GM18907 (cell line): Measurements from ENCODE around the gene UMODL1.
"Not testable (repeated sequence)": the region's sequence is repeated elsewhere in the genome, so short reads cannot be mapped to it uniquely, and the experiment has no call there.

Experiments used
- ATAC-seq: cut with Tn5 transposase; IDR thresholded peaks from one replicate; pipeline ENCODE4 v1.9.1; 2021; ENCODE audit warnings: mild to moderate bottlenecking, moderate library complexity; ENCODE audit not compliant: unreplicated experiment

Gene UMODL1

DNA sequence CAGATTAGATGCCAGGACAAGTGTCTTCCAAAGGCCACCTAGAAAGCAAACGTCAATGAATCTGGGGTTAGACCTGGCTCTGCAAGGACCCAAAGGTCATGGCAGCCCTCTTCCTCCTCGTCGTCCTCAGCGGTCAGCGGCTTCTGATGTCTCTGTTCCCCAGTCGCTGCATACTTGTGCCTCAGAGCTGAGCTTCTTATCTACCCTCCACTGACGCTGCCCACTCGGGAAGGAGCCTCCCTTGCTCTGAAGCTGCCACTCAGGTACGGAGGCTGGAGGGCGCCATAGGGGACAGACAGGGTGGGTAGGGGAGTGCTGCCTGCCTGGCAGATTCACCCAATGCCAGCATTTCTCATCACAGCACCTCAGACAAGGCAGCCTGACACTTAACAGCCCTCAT, 11.4 kb upstream of the UMODL1 start:
- no peak for ATAC-seq

DNA sequence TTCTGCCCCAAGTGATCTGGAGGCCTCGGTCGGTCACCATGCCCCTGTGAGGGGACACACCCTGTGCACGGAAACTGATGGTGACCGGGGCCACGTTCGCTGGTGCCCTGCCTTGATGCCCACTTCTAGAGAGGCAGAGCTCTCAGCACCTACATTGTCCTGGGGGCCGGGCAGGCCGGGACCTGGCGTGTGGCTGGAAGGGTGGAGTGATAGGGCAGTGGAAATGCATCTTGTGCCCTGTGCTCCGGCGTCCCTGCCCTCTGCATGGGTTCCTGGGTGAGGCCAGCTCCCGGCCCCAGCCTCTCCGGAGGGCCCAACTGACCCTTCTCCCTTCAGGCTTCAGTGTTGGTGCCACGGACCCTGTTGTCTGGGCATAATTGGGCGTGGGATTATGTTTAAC, 11.0 kb upstream of the UMODL1 start:
- no peak for ATAC-seq

DNA sequence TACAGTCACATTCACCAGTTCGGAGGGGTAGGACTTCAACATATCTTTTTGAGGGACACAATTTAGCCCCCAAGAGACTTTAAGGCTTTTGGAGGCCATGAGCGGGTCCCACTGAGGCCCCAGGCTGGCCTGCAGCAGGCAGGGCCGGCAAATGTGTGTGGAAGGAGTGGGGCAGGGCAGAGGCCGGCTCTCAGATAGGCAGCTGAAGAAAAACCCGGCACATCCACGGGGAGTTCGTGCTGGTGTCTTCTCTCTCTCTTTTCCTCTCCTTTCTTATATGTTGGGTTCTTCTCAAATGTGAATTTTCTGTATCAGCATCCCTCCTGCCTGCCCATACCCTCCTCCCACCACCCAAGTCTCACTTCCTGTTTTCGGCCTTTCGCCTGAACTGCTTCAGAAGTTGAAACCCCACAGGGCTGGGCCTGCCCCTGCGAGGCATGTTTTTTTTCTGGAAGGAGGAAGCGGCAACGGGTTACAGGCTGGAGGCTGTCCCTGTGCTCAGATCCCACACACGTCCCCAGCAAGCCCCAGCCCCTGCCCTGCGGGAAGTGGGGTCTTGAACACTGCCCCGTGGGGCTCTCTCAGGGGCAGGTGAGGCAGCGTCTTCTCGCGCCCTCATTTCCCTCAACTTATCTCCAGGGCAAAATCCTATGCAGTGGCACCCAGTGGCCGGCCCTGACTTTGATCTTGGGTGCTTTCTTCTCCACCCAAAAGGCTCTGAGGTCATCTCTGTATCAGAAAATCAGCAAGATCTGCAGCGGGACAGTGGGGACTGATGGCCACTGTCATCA, 9.7 kb upstream of the UMODL1 start:
- peak; percentile 46 for ATAC-seq

DNA sequence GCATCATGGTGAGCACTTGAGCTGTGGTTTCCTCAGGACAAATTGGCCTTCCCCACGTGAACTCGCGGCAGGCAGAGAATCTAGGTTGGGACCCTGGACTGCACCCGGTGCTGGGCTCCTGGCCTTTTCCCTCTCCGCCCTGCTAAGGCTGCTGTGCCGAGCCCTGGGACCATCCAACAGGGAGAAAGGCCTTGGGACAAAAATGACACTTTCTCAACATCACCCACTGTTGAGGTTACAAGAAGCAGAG, 9.2 kb upstream of the UMODL1 start:
- ATAC-seq: no peak

DNA sequence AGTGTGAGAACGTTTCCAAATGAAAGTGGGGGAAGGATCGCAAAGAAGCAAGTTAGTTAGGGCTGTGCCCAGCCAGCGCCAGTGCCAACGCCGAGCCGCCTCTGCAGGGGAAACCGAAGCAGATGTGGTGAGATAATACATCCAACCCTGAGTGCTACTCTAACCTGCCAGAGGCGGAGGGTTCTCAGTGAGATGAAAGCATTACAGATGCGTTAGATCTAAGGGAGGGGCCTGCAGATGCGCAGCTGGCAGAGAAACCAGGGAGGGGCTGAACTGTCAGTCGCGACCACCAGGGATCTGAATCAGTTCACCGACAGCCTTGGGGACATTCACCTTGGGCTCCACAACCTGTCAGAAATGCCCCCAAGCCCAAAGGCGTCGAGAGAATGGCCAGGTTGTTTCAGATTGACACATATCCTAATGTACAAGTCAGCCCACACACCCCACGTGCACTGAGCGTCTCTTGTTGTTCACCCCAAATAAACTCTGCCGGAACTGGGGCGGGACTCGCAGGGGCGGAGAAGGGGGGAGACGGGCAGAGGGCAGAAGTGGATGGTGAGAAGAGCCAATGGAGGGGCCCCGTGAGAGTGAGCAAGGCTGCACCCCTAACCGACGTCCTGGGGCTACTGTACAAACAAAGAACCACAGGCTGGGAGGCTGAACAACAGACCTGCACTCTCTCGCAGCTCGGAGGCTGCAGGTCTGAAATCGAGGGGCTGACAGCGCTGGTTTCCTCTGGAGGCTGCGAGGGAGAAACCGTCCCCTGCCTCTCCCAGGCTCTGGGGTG, 8.7 kb upstream of the UMODL1 start:
- peak; percentile 54 for ATAC-seq

DNA sequence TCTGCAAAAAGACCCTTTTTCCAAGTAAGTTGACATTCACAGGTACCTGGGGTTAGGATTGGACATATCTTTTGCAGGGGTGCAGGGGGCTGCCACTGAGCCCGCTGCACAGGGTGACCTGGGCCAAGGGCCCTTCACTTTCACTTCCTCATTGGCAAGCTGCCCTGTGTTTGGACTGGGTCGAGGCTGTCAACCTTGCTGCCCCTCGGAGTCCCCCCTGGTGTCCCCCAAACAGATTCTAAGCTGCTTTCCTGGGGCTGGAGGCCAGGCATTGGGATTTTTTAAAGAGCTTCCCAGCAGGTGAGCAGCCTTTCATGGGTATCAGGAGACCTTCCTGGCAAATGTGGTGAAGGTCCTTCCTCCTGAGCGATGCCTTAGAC, 7.9 kb upstream of the UMODL1 start:
- ATAC-seq: no peak

DNA sequence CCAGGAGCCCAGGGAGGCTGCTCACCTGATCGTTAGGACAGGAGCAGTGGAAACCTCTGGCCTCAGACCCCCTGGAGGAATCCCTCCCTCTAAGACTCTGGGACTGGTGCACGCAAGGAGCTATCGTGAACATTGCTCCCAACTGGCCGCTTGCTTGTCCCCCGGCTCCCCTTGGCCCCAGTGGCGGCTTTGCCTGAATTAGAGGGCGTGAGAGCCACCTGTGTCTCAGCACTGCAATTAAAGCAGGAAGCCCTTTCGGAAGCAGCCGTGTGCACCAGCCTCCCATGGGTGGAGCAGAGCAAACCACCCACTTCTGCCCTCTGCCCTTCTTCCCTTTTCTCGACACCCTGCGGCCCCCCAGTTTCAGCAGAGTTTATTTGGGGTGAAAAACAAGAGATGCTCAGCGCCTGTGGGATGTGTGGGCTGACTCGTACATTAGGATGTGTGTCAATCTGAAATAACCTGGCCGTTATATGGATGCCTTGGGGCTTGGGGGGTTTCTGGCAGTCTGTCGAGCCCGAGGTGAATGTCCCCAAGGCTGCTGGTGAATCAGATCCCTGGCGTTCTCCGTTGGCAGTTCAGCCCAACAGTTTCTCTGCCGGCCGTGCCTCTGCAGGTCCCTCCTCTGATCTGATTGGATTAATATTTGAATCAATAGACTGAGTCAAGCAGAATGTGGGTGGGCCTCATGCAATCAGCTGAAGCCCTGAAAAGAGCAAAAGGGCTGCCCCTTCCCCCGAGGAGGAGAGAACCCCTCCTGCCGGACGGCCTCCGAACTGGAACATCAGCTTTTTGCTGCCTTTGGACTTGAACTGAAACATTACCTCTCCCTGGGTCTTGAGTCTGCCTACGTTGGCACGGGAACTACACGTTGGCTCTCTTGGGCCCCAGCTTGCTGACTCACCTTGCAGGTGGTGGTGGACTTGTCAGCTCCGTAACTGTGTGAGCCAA, 7.3 kb upstream of the UMODL1 start:
- ATAC-seq: peak; percentile 35

DNA sequence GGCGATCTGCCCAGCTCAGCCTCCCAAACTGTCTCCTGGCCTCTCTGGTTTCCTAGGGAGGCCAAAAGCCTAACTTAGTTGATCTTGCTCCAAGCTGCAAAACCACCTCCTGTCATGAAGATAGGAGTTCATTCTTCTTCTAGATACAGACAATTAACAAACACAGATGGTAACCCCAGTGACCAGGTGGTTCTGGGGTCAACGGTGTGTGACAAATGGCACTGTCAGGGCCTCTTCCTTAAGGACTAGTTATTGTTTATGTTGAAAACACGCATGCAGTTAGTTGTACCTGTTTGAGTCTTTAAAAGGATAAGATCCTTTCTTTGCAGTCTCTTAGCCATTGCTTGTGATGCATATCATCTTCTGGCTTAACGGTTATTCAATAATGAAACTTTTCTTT, 4.6 kb upstream of the UMODL1 start:
- ATAC-seq: no peak

DNA sequence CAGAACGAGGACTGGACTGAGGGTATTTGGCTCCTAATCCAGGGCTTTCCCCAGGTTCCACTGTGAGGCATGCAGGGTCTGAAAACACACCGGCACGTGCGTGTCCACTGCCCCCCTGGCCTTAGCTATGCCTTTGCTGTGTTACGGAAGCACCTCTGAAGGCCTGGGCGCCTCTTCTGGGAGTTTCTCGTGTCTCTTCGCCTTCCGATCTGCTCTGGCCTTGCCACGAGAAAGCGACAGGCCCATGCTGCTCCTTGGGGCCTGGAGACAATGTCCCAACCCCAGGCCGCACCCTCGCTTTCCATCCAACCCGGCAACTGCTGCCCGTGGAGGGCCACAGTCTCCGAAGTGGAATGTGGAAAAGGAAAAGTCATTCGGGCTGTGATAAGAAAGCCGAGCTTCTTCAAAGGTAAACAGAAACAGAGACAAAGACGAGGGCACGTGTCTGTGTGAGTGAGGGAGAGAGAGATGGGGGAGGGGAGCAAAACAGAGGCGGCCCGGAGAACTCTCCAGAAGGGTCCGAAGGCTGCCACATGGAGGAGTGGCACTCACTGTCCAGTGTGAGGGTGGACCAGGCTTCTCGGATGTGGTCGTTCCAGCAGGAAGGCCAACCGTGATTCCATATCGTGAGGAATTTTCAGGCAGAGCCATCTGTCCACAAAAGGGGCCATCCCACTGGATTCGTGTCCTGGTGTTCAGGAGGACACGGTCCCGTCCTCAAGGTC, 3.4 kb upstream of the UMODL1 start:
- ATAC-seq: no peak

DNA sequence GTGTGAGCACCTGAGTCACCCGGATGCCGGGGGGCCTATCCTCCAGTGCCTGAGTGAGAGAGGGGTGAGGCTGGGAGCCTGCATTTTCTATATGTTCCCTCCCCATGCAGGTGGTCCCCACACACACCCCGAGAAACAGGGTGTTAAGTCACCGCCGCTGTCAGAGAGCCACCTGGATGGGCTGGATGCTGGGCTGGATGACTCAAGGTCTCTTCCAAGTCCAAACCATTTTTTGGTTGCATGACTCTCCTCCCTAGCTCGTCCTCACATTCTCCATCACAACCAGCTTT, 2.9 kb upstream of the UMODL1 start:
- ATAC-seq: no peak

DNA sequence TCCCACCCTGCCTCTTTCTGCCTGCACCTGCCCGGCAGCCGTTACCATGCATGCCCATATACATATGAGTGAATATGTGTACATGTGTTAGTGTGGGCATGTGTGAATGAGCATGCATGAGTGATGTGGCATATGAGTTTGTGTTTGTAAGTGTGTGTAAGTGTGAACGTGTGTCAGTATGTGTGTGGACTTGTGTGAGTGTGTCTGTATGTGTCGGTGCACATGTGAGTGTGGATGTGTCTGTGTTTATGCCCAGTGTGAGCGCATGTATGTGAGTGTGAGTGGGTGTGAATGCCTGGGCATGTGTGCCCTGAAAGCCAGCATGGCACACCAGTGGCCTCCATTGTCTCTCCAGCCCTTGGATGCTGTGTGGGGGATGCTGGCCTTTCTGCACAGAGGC, 2.5 kb upstream of the UMODL1 start:
- ATAC-seq: no peak

DNA sequence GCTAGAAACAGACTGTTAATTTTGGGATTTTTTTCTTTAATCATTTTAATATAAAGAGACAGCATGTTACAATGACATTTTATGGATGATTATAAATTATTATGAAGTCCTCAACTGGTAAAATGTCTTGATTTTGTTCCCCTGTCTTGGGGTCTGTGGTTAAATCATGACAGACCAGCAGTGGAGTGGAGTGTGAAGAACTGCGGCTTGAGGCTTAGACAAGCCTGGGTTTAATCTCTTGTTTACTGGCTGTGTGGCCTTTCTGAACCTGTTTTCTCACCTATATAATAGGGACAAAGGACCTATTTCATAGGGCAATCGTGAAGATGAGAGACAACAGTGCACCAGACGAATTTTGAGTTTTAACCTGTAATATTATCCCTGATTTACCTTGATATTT, 1.8 kb upstream of the UMODL1 start:
- no peak for ATAC-seq

DNA sequence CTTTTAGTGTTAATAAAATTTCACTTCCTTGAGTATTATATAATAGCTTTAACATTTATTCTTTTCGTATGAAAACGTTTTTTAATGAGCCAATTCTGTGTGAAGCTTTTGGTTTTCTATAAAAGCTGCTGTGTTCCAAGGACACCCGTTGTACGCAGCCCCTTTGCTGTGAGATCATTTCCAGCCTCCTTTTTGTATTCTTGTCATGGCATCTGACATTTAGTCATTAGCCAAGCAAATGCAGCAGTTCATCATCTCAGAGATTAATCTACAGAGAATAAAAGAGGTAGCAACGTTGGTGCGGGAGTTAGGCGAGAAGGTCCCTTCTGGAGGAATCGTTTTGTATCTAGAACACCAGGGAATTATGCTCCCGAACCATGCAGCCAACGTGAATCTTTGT, 1.3 kb upstream of the UMODL1 start:
- no peak for ATAC-seq

DNA sequence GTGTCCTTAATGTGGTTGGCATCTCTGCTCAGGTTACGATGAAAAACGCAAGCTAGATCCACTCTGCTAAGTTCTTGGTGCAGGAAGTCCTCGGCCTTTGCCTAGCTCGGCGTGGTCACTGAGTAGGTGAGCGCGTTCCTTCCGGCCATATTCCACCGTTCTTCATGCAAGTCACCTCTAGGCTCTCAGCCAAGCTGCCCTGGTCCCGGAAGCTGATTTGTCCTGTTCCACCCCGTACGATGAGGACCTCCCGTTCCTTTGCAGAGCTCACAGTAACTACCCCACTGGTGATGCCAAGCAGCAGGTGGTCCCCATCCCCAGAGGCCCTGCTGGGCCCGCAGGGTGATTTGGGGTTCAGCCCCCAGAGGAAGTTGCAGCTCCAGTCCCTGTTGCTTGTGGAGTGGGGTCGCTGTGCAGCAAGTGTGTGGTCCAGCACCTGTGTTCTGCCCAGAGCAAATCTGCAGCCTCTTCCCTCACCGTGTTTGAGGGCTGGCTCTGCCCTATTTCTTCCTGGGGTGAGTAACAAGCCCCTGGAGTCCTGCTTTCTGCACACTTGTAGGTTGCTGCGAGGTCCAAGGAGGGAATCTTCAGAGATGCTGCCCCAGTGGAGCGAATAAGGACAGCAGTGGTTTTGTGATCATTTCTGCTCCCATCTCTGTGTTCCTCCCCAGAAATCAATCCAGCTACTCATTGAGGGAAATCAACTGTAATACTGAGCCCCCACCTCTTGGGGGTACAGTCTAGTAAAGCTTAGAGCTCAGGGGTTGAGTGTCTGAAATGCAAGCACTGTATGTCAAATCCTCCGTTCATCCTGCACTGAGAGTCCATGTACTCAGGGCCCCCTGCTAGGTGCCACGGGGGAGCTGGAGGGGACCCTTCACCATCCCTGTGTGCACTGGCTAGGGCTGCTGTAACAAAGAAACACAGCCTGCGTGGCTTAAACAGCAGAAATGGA, 2.3 kb downstream of the UMODL1 start:
- ATAC-seq: no peak

DNA sequence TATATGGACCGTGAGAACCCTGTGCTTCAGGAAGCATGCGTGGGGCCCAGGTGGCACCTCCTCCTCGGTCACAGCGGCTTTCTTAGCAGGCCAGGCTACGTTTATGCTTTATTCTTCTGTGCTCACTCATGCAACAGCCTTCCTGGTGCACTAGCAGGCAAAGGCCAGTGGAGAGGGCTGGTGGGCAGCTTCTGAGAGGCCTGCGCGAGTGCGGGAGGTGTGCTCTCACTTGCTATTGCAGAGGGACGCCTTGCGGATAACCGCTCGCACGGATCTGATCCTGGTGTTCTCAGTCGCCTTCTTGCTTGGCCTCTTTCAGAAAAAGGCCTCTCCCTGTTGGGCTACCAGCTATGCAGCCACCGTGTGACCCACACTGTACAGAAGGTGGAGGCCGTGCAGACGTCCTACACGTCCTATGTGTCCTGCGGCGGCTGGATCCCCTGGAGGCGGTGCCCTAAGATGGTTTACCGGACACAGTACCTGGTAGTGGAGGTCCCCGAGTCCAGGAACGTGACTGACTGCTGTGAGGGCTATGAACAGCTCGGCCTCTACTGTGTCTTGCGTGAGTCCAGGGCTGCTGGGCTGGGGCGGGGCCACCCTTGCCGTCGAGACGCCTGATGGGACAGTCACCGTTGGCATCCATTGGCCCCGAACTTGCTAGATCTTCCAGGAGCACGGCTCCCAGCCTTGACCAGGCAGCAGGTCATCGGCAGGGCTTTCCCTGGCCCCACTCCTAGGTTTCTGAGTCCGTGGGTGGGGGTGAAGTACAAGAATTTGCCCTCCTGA, 4.8 kb downstream of the UMODL1 start:
- no peak for ATAC-seq

DNA sequence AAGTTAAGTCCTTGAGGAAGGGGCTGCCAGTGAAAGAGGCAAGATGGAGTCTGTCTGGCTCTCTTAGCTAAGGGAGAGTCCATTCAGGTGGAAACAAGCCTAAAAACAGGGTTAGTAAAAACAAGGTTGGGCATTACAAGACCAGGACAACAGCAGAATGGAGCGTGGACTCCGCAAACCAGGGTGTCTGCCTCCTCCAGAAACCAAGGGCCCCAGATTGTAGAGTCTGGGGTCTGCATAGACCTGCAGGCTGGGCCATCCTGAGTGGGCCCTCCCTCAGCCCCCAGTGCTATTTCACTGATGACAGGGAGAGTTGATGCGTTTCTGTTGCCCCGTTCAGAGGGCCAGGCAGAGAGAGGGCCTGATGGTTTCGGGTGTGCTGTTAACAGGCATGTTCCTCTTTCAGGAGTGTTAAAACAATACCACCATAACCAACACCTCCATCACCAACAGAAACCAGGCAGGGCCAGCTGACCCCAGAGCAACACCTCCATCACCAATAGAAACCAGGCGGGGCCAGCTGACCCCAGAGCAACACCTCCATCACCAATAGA, 6.6 kb downstream of the UMODL1 start:
- ATAC-seq: peak; percentile 82

DNA sequence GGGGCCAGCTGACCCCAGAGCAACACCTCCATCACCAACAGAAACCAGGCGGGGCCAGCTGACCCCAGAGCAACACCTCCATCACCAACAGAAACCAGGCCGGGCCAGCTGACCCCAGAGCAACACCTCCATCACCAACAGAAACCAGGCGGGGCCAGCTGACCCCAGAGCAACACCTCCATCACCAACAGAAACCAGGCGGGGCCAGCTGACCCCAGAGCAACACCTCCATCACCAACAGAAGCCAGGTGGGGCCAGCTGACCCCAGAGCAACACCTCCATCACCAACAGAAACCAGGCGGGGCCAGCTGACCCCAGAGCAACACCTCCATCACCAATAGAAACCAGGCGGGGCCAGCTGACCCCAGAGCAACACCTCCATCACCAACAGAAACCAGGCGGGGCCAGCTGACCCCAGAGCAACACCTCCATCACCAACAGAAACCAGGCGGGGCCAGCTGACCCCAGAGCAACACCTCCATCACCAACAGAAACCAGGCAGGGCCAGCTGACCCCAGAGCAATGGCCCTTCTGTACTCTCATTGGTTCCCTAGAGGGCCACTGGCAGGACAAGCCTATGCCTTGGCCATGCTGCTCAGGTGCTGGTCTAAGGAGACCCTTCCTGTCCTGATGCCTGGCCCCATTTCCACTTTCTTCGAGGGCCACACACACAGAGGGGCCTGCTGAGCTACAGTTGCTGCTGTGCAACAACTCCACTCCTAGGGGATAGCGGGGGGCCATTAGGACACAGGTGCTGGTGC, 7.3 kb downstream of the UMODL1 start:
- not testable (repeated sequence) for ATAC-seq
